PC-9 (cell line): ENCODE data around the gene LONRF2. TPM values are rescaled to one million over a fixed set of nuclear protein-coding genes. Genes with fewer than 3 reads are reported as not detected.
"Not testable (repeated sequence)": the region's sequence is repeated elsewhere in the genome, so short reads cannot be mapped to it uniquely, and the experiment has no call there.

Experiments used
- BruUV-seq: library from RNA; stranded (reverse); fragments of 400-500 nt; replicated peaks from 2 replicates; lab custom pipeline; 2021; lab: Mats Ljungman, UMichigan
- CTCF ChIA-PET: fragments of 300-600 bp; sonication (Branson Sonifier 250); formaldehyde crosslinking; loops from one replicate; lab custom pipeline; 2022; ENCODE audit warnings: antibody characterized with exemption; lab: Charles Lee
- POLR2A ChIA-PET: fragments of 300-600 bp; sonication (Branson Sonifier 250); formaldehyde crosslinking; loops from one replicate; lab custom pipeline; 2022; ENCODE audit warnings: antibody characterized with exemption; ENCODE audit not compliant: unreplicated experiment; lab: Charles Lee
- DNase-seq, 2 experiments: peaks; one replicate each; pipeline versions ENCODE4 v3.0.0 to v3.0.0-alpha.2; 2015 to 2022; ENCODE audit warnings: mixed read lengths in 1 of 2
- H2AFZ ChIP-seq: fragments of 200-600 bp; sonication (generic); 2 replicates; pipeline ENCODE4 v1.8.1; 2017; ENCODE audit warnings: antibody characterized with exemption
- H3F3A ChIP-seq: fragments of 200-600 bp; sonication (generic); 2 replicates; pipeline ENCODE4 v1.8.1; 2017; ENCODE audit warnings: antibody characterized with exemption, mild to moderate bottlenecking, low read depth; ENCODE audit not compliant: insufficient read depth
- H3K27ac ChIP-seq: fragments of 200-600 bp; sonication (generic); 2 replicates; pipeline ENCODE4 v1.6.1; 2016; ENCODE audit warnings: mixed run types
- H3K27me3 ChIP-seq: fragments of 200-600 bp; sonication (generic); 2 replicates; pipeline ENCODE4 v1.6.1; 2016; ENCODE audit warnings: low read depth, mixed run types; ENCODE audit not compliant: insufficient read depth
- H3K36me3 ChIP-seq: fragments of 200-600 bp; sonication (generic); 2 replicates; pipeline ENCODE4 v1.6.1; 2016; ENCODE audit warnings: low read depth, mixed run types
- H3K4me1 ChIP-seq: fragments of 200-600 bp; sonication (generic); replicated peaks from 2 replicates; pipeline ENCODE4 v1.6.1; 2016; ENCODE audit warnings: mixed run types; ENCODE audit not compliant: insufficient read depth
- H3K4me2 ChIP-seq: fragments of 200-600 bp; sonication (generic); 2 replicates; pipeline ENCODE4 v1.6.1; 2017; ENCODE audit warnings: mixed run types
- H3K4me3 ChIP-seq: fragments of 200-600 bp; sonication (generic); 2 replicates; pipeline ENCODE4 v1.6.1; 2016; ENCODE audit warnings: mixed run types
- H3K79me2 ChIP-seq: fragments of 200-600 bp; sonication (generic); 2 replicates; pipeline ENCODE4 v1.6.1; 2017; ENCODE audit warnings: low read depth, mixed run types
- H3K9me2 ChIP-seq: fragments of 200-600 bp; sonication (generic); 2 replicates; pipeline ENCODE4 v1.8.1; 2017; ENCODE audit warnings: mild to moderate bottlenecking; ENCODE audit not compliant: insufficient read depth
- H3K9me3 ChIP-seq: fragments of 200-600 bp; sonication (generic); 2 replicates; pipeline ENCODE4 v1.8.1; 2016; ENCODE audit warnings: low read depth; ENCODE audit not compliant: insufficient read depth
- H4K20me1 ChIP-seq: fragments of 200-600 bp; sonication (generic); 2 replicates; pipeline ENCODE4 v1.8.1; 2017; ENCODE audit not compliant: insufficient read depth
- EZH2 ChIP-seq: fragments of 200-600 bp; sonication (generic); IDR thresholded peaks from 2 replicates; pipeline ENCODE4 v1.8.0; 2017; ENCODE audit warnings: antibody characterized with exemption, low read depth
- intact Hi-C: fragments of 100-400 bp; cut with micrococcal nuclease; formaldehyde crosslinking; loops from one replicate; pipeline ENCODE4 v1.10.0; 2022; ENCODE audit not compliant: unreplicated experiment
- total RNA-seq: library from RNA; stranded (reverse); gene quantifications from 2 replicates; pipeline ENCODE4 v1.2.3, GENCODE V29; 2021
- TF ChIP-seq, protein P1 (sequence below): fragments of 200-600 bp; sonication (generic); conservative IDR thresholded peaks from 2 replicates; pipeline ENCODE4 v1.6.1; 2017; ENCODE audit warnings: mixed run types, antibody characterized with exemption, mild to moderate bottlenecking, moderate library complexity

Gene LONRF2
- total RNA-seq, 1 experiment from 2014 or later, result not detected

DNA sequence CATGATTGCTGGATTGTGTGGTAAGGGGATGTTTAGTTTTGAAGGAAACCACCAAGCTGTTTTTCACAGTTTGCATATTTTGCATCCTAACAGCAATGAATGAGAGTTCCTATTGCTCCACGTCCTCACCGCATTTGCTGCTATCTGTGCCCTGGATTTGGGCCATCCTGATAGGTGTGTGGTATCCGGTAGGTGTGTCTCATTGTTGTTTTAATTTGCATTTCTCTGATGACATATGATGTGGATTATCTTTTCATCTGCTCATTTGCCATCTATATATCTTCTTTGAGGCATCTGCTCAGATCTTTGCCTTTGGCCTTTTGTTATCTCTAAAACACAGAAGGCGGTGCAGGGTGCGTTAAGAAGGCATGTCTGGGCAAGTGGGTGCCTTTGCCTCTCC lies 73.3 kb downstream of the LONRF2 start:
- Histone ChIP-seq H3K27me3 (peaks cover 96% of the 10 kb centered on the region), H4K20me1 (no peaks in the 10 kb centered on the region), H3K27ac (no peak overlapping the region), H2AFZ (no peak overlapping the region), H3K4me1 (no peaks in the 10 kb centered on the region), H3K9me2 (no peaks in the 10 kb centered on the region), H3K9me3 (no peaks in the 10 kb centered on the region), H3K36me3 (no peaks in the 10 kb centered on the region), H3F3A (no peaks in the 10 kb centered on the region), H3K4me3 (no peak overlapping the region), H3K79me2 (no peaks in the 10 kb centered on the region), H3K4me2 (no peak overlapping the region)
- intact Hi-C loops, result loop anchor here (10.0 kb wide), 1 partner anchor 1164 kb away; no protein-coding TSS in a partner anchor
- DNase-seq, result no peak
- ChIA-PET CTCF (no interaction called here), POLR2A (no interaction called here)
- BruUV-seq, result no TSS peak
- TF ChIP-seq EZH2, result no peak
- TF ChIP-seq, protein P1, sequence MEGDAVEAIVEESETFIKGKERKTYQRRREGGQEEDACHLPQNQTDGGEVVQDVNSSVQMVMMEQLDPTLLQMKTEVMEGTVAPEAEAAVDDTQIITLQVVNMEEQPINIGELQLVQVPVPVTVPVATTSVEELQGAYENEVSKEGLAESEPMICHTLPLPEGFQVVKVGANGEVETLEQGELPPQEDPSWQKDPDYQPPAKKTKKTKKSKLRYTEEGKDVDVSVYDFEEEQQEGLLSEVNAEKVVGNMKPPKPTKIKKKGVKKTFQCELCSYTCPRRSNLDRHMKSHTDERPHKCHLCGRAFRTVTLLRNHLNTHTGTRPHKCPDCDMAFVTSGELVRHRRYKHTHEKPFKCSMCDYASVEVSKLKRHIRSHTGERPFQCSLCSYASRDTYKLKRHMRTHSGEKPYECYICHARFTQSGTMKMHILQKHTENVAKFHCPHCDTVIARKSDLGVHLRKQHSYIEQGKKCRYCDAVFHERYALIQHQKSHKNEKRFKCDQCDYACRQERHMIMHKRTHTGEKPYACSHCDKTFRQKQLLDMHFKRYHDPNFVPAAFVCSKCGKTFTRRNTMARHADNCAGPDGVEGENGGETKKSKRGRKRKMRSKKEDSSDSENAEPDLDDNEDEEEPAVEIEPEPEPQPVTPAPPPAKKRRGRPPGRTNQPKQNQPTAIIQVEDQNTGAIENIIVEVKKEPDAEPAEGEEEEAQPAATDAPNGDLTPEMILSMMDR, result no peak

DNA sequence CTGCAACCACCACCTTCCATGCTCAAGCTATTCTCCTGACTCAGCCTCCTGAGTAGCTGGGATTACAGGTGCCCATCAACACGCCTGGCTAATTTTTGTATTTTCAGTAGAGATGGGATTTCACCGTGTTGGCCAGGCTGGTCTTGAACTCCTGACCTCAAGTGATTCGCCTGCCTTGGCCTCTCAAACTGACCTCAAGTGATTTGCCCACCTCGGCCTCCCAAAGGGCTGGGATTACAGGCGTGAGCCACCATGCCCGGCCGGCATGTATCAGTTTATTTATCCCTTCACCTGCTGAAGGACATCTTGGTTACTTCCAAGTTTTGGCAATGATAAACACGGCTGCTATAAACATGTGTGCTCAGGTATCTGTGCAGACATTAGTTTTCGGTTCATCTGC lies 73.7 kb downstream of the LONRF2 start:
- POLR2A ChIA-PET, DNase-seq, BruUV-seq, H3K79me2 ChIP-seq, H3F3A ChIP-seq, H4K20me1 ChIP-seq, H3K36me3 ChIP-seq, H3K4me3 ChIP-seq, H3K9me3 ChIP-seq, H3K27ac ChIP-seq, H2AFZ ChIP-seq, H3K9me2 ChIP-seq, H3K4me2 ChIP-seq, H3K4me1 ChIP-seq: not testable (repeated sequence)
- peaks cover 96% of the 10 kb centered on the region for H3K27me3 ChIP-seq
- intact Hi-C loops, result loop anchor here (10.0 kb wide), 1 partner anchor 1164 kb away; no protein-coding TSS in a partner anchor
- CTCF ChIA-PET, result interaction anchor here (0.5 kb wide), 1 partner anchor 1025 kb away, joined by 4 read pairs; no protein-coding TSS in a partner anchor

DNA sequence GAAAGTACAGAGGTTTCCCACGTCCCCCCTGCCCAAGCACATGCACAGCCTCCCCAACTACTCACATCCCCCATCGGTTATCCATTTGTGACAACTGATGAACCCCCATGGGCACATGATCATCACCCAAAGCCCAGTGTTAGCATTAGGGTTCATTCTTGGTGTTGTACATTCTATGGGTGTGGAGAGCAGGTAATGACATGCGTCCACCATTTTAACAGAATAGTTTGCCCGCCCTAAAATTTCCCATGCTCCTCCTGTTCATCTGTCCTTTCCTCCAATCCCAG lies 74.3 kb downstream of the LONRF2 start:
- ChIA-PET POLR2A (no interaction called here), CTCF (no interaction called here)
- no peak for DNase-seq
- H3K27ac ChIP-seq, result no peak overlapping the region
- TF ChIP-seq, protein P1, result no peak
- TF ChIP-seq EZH2, result no peak
- no peaks in the 10 kb centered on the region for H3K79me2 ChIP-seq
- no peak overlapping the region for H3K4me3 ChIP-seq
- H3K9me3 ChIP-seq, result no peaks in the 10 kb centered on the region
- BruUV-seq, result no TSS peak
- H3K4me2 ChIP-seq, result no peak overlapping the region
- no peaks in the 10 kb centered on the region for H3K9me2 ChIP-seq
- peaks cover 96% of the 10 kb centered on the region for H3K27me3 ChIP-seq
- H3K36me3 ChIP-seq, result no peaks in the 10 kb centered on the region
- H3K4me1 ChIP-seq, result no peaks in the 10 kb centered on the region
- H2AFZ ChIP-seq, result no peak overlapping the region
- intact Hi-C loops, result loop anchor here (10.0 kb wide), 1 partner anchor 1163 kb away; no protein-coding TSS in a partner anchor
- no peaks in the 10 kb centered on the region for H4K20me1 ChIP-seq
- H3F3A ChIP-seq, result no peaks in the 10 kb centered on the region
